MM.1S (cell line): ENCODE data around the gene BCL2L1.

Experiments used
- CTCF ChIP-seq: fragments of 300-600 bp; sonication (generic); IDR thresholded peaks from 2 replicates; pipeline ENCODE4 v1.5.1; 2016; ENCODE audit warnings: antibody characterized with exemption, low read length, mixed read lengths
- EZH2 ChIP-seq: fragments of 300-600 bp; sonication (generic); optimal IDR thresholded peaks from 2 replicates; pipeline ENCODE3; 2017; ENCODE audit warnings: low read depth, mild to moderate bottlenecking, antibody characterized with exemption, low read length, mixed read lengths

GRCh38 chr20:31738729-31739549 is 16.3 kb upstream of the BCL2L1 start, which contains the start of gene TPX2:
- TF ChIP-seq EZH2 (no peak), CTCF (peak; percentile 21; the same call in 1 of the 2 replicates)
